T-helper 9 cell (primary cell): ENCODE results near the gene MYOD1.

Experiments used
- DNase-seq: peaks from one replicate; pipeline ENCODE4 v3.0.0-alpha.2; 2020
- total RNA-seq, 2 donors: gene quantifications; one replicate each; lab custom pipeline; 2026; lab: John Stamatoyannopoulos, UW

Gene MYOD1
- total RNA-seq = 0 reads per million in 2 donors

DNA sequence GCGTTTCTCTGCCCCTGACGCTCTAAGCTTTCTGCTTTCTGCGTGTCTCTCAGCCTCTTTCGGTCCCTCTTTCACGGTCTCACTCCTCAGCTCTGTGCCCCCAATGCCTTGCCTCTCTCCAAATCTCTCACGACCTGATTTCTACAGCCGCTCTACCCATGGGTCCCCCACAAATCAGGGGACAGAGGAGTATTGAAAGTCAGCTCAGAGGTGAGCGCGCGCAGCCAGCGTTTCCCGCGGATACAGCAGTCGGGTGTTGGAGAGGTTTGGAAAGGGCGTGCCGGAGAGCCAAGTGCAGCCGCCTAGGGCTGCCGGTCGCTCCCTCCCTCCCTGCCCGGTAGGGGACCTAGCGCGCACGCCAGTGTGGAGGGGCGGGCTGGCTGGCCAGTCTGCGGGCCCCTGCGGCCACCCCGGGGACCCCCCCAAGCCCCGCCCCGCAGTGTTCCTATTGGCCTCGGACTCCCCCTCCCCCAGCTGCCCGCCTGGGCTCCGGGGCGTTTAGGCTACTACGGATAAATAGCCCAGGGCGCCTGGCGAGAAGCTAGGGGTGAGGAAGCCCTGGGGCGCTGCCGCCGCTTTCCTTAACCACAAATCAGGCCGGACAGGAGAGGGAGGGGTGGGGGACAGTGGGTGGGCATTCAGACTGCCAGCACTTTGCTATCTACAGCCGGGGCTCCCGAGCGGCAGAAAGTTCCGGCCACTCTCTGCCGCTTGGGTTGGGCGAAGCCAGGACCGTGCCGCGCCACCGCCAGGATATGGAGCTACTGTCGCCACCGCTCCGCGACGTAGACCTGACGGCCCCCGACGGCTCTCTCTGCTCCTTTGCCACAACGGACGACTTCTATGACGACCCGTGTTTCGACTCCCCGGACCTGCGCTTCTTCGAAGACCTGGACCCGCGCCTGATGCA is at the start of gene MYOD1:
Gene MYOD1 (plus strand): TSS at position 544 of the 910 bp plus-strand sequence. CDS start 212 bp downstream, at position 756.
- DNase-seq = no peak

DNA sequence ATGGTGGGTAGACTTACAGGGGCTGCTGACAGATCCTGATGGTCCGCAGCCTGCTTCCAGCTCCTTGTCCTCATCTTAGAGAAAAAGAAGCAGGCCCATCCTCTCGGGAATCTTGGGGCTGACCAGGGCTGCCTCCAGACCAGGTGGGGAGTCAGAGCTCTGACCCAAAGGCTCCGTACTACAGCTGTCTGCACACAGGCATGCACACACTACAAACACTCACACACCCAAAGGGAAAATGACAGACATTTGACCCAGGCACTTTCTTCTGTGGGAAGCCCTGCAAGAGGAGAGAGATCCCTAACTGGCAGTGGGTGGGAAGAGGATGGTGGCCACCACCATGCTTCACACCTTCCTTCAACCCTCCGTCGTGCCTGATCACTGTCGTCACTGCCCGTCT is 46.9 kb upstream of the MYOD1 start:
- DNase-seq = no peak

DNA sequence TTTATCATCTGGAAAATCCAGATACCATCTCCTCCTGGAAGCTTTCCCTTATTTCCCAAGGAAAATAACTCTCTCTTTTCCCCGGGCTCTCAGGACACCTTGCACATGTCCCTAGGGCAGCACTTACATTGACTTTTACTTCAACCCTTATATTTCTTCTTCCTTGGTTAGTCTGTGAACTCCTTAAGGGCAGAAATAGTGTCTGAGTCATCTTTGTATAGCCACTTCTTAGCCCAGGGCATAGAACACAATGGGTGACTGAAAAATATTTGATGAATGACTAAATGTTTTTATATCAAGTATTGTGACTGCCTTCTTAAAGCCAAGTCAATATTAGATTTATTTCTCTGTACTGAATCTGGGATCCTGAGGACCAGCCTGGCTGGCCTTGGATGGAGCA is 45.4 kb upstream of the MYOD1 start:
- no peak for DNase-seq

DNA sequence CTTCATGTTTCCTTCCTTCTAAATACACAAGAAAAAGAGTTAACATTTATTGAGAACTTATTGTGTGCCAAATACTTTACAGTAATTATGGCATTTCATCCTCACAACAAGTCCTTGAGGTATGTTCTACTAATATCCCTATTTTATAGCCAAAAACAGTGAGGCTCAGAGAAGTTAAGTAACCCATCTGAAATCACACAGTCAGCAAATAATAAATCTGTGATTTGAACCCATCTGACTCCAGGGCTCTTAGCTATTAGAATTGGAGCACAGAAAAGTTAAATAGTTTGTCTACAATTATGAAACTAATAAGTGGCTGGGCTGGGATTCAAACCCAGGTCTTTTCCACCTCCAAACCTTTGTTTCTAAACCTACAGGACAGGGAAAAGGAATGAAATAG is 36.5 kb upstream of the MYOD1 start:
- no peak for DNase-seq

DNA sequence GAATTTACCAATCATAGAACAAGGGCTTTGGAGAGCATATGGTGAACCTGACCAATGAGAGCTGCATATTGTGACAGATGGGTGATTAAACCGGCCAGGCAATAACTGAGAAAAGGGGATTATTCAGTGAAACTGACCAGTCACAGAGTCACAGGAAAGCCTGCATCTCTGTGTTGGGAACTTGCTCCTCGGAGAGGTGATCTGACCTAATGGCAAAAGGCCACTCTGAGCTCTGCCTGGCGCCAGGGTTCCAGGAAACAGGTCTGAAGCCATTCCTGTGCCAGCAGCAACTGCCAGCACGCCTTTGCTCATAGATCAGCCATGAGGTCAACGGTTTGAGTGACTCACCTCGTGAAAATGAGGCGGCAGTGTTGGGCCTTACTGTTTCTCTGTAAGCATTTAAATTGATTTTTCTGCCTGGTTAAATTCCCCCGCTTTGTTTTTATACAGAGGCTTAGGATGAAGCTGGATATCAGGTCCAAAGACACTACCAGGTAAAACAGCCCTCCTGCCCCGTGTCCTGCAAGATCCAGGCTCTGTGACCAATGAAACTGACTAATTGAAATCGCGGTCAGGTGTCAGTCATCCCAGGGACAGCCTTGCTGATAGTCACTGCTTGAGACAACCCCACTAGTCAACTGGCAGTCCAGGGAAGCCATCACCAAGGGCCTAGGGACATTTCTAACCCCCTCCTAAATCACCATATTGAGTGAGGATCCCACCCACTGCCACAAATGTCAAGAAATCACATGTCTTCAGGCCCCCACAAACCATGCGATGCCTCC is 35.8 kb upstream of the MYOD1 start:
- DNase-seq = no peak

DNA sequence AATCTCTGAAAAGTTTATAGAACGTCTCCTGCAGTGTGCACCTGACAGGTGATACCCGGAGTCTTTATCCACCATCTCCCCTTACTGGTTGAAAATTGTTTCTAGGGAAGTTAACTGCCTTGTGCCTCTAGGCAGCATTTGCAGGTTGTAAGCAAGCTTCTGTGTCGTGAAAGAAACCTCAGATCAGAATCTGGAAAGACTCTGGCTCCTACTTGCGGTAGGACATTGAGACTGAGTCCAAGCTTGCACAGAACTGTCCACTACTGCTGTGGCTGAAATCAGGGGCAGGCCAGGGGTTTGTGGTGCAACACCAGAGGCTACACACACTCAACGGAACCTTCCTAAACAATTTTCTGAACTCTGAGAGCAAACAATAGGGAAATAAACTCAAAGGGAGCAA is 34.8 kb upstream of the MYOD1 start:
- DNase-seq = no peak

DNA sequence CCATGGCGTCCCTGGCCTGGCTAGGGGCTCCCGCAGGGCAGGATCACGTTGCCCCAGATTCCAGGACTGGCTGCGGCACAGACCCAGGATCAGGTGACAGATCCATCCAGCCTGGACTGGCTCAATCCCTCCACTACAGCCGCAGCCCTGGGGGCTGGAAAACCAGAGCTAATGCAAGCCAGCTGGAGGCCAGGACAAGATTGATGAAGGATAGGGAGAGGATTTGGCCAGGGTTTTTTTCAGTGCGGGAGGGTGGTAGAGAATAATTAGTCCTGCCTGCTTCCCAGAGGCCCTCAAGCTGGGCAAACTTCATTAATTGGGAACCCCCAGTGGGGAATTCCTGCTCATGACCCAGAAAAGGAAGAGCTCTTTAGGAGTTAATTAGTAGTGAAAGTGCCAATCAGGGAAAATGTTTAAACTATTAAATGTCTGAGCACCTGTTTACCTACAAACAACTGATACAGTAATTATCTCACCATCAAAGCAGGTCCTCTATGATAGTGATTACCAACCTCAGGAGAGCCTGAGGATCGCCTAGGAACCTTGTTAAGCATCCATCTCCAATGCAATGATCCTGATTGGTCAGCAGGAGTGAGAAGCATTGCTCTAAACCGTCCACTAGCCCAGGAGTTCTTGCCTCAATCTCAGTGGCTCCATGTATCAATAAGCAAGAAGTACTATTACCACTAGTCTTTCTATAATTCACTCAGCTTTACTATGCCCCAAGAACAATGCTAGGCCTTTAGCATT is 33.0 kb upstream of the MYOD1 start:
- no peak for DNase-seq

DNA sequence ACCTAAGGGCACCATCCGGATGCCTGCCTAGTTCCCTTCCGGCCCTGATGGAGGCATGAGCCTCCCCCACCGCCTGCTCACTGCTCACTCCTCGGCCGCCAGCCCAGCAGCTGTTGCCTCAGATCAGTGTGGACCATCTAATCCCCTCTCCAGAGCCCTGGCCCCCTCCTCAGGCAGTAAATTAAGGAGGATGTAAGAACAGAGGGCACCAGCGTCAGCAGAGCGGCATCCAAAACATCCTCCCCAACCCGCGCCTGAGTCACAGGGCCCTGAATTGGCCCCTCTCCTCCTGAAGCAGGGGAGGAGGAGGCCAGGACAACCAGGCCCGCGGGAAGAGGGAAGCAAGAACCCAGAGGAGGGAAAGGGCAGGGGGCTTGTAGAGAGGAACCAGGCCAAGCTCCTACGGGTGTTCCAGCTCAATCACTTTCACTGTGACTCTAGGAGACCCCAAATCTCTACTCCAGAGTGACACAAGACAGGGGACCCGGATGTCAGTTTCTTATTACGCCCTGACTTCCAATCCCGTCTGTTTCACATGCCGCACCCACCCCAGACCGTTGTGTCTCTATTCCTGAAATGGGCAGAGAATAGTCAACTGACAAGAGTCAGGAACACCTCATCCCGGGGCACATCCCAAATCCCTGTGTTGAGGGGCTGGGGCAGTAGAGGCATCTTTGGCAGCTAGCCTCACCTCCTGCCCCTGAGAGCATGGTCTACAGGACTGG is 31.3 kb upstream of the MYOD1 start:
- no peak for DNase-seq

DNA sequence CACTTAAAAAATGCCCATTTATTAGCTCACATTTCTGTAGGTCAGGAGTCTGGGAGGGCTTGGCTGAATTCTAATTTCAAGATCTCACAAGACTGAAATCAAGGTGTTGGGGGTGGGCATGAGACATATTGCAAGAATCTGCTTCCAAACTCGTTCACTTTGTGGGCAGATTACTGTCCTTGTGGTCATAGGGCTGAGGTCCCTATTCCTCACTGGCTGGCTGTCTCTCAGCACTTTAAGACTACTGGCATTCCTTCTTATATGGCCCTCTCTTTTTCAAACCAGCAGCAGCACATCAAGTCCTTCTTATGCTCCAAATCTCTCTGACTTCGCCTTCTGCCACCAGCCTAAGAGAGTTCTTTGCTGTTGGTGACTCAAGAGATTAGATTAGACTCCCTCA is 27.8 kb upstream of the MYOD1 start:
- no peak for DNase-seq

DNA sequence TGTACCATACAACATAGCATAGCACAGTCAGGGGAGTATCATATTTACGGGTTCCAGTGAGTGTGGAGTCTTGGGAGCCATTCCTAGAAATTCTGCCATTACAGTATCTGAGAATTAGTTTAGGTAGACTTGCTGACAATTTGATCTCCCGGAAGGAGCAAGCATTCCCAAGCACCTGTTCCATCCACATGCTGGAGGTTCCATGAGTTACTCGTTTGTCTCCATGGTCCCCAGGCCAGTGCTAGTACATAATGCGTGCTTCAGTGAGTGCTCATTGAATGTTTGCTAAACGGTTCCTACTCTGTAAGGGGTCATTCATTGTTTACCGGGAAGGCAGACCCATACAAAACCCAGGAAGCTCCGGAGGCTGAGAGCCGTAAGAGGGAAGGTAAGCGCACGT is 27.4 kb upstream of the MYOD1 start:
- no peak for DNase-seq

DNA sequence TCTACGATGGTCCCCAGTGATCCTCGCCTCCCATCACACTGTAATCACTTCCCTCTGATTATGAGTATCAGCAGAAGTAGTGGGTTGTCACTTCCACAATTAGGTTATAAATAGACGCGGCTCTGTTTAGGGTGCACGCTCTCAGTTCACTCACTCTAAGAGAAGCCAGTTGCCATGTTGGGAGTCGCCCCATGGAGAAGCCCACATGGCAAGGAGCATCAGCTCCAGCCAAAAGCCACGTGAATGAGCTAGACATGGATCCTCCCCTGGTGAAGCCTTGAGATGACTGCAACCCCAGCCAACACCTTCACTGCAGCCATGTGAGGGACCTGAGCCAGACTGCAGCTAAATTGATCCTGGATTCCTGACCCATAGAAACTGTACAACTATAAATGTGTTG is 26.4 kb upstream of the MYOD1 start:
- no peak for DNase-seq

DNA sequence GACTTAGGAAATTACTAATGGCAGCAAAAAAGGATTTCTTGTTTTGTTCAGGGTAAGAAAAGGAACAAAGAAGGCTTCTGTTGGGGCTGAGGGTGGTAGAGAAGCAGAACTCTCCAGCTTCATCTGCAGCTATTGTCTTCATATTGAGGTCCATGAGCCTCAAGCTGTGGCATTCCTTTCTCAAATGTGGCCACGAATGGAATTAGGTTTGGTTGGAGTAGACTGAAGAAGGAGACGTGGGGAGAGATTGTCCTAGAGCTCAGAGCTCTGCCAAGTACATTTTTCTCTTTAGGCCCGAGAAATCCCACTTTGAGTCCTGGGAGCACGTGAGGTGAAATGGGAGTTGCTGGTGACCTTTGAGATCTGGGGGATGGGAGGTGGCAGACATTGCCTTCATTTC is 25.8 kb upstream of the MYOD1 start:
- no peak for DNase-seq

DNA sequence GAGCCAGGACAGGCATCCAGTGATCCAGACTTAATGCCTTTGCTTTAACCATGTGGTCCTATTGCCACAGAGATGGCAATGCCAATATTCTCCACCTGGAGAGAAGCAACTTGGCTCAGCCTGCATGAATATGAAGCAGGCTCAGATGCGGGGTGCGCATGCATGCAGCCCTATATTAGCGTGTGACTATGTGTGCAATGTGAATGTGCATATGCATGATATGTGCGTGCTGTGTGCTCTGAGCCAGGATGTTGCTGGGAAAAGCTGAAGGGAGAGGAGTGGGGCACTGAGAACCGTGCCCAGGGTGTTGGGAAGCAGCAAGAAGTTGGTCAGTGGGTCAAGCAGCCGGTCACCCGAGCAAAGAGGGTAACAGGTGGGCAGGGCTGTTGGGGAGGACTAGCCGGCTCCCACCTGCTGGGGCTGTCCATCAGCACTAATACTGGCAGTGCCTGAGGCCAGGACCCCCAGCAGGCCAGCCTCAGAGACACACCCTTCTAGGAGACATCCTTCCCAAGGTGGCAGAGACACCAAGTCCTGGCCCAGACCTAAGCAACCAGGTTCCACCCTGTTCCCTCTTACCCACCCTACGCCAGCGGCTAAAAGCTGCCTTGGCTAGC is 24.8 kb upstream of the MYOD1 start:
- DNase-seq = no peak

DNA sequence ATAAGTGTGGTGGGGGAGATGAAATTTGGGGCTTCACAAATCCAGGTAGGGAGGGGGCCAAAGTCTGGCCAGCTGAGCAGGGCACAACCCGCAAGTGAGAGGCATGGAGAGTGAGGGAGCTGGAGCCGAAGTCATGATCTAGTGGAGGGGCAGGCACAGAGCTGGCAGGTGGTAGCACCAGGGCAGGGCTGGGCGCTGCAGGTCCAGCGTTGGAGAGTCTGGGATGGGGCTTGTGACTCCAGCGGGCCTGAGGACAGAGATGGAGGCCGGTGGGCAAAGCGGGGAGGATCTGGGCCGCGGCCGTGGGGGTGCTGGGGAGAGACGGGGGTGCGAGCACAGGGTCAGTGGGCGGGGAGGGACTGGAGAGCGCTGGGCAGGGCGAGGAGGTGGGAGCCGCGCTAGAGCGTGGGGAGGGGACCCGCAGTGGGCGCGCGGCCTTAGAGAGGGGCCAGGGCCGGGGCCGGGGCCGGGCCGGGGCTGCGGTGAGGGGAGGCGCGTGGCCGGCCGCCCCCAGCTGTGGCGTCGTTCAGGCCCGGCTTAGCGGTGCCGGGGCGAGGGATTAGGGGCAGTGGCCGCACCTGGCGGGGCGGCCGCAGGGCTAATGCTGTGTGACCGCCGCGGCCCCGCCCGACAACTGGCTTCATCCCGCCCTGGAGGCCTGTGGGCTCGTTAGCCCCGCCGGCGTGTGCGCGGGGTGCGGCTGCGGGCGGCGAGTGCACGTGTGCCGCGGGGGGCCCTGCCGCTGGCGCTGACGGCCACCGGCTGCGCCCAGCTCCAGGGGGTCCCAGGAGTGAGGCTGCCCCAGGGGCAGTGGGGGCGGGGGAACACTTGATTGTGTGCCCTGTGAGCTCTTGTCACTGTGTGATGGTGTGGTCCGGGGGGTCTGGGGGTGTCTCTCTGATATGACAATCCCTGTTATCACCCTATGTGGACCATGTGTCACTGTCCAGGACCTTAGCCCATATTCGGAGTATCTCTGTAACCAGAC is 23.6 kb upstream of the MYOD1 start:
- no peak for DNase-seq

DNA sequence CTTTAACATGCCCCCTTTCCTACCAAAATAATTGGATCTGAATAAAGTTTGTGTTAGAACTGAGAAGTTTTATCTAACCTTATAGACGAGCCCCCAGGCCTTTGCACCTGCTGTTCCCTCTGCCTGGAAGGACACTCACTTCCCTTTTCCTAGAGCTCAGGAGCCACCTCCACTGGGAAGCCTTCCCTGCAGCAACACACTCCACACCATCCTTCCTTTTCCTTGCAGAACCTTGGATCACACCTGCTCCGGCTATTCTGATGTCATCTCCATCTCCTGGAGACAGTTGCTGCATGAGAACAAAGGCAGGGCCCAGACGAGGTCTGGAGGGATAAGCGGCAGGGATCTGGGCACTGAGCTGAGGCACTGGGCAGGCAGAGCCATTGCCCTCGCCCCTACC is 22.6 kb upstream of the MYOD1 start:
- no peak for DNase-seq

DNA sequence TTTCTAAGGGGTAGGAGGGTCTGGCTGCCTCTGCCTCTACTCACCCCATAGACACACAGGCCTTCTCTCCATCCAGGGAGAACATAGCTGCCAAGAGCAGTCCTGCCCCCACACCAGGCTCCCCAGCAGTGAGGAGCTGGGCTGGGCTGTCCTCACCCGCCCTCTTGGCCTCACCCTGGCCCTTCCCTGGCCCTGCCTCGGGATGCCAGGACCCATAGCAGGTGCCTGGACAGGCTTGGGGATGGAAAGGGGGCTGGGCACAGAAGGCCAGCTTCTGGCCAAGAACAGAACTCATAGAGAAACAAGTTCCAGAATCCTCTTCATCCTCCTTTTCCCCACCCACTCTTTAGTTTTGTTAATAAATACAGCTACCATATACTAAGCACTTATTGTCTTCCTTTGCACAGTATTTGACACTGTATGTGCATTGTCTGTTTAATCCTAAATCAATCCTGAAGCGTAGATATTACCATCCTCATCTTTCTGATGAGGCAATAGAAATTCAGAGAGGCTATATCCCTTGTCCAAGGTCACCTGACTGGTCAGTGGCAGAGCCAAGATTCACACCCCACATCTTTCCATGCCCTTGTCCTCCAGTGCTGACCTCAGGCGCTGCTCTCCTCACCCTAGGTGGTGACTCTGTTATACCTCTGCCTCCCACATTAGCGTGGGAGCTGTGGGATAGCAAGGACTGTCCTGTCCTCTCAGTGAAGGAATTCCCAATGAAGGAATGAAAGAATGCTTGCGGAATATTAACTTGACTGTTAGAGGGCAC is 22.0 kb upstream of the MYOD1 start:
- DNase-seq = no peak

DNA sequence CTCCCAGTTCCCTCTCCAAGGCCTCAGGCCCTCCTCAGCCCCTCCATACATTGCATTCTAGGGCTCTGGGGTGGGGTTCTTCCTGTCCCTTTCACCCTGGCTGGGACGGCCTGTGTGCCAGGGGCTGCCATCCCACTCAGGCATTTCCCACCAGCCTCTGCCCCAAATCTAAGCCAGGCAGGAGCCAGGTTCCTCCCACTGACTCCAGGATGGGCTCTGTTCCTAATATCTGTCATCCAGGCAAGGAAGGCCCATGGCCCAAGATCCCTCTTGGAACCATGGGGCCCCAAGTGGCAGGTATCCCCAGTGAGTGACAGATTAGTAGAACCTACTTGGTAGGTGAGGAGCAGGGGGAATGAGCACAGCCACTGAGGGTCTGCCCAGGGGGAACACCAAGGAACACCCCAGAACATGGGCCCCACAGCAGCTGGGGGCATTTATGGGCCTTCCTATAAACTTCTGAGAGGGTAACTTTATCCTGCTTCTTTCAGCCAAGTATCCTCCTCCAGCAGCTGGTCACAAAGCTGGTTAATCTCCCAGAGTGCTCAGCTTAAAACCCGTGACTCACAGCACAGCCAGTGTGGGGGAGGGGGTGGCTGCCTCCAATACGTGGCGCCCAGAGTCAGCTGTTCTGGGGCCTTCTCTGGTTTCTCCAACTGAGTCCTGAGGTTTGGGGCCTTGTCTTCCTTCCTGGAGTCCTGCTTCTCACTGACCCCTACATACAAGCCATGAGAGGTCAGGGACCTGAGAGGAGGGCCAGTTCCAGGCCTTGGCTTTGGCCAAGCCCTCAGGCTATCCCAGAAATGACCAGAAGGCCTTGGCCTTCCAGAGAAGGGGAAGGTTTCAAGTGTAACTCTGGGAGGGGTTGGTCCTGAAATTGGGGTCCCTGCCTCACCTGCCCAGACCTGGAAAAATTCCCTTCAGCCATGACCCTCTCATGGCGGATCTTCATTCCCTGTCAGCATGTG is 19.9 kb upstream of the MYOD1 start:
- no peak for DNase-seq

DNA sequence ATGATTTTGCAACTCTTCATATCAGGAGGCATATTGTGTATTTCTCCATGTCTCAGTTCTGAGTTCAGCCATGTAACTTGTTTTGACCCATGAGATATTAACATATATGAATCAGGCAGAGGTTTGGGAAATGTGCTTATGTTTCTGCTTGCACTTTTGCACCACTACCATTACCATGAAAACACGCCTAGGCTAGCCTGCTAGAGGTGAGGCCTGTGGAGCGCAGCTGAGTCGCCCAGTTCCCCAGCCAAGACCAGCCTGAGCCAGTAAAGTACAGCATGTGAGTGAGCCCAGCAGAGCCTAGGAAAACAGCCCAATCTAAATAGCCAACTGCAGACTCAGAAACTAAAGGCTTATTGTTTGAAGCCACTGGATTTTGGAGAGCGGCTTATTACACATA is 18.4 kb upstream of the MYOD1 start:
- DNase-seq = no peak

DNA sequence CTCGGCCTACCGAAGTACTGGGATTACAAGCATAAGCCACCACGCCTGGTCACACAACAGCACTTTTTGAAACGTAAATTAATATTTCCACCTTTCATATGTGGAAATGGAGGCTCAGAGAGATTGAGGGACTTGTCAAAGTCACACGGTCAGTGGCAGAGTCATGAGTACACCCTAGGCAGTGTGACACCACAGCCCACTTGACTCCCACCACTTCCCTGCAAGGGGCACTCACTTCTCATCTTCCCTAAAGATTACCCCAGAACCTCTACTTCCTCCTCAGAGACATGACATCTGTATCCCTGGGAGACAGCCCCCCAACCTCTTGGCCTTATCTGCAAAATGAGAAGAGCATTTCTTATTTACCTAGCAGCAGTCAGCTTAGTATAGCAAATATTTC is 16.5 kb upstream of the MYOD1 start:
- DNase-seq = no peak
